Astrocyte of the cerebellum (primary cell): ENCODE data around the gene GSTA2.

Source experiments
- DNase-seq: peaks from one replicate; pipeline ENCODE4 v3.0.0-alpha.2; 2011; ENCODE audit warnings: low read depth
- H3K4me3 ChIP-seq: 2 replicates; pipeline ENCODE4 v1.5.1; 2011; ENCODE audit warnings: mild to moderate bottlenecking, low read depth, low read length, moderate library complexity
- CTCF ChIP-seq: IDR thresholded peaks from 2 replicates; pipeline ENCODE4 v1.5.1; 2012; ENCODE audit warnings: low read length, low read depth, moderate library complexity, mild to moderate bottlenecking; ENCODE audit errors: missing control alignments
- in situ Hi-C: cut with HindIII; loops from 2 replicates; pipeline ENCODE4 v1.10.0; 2017; ENCODE audit warnings: low sequenced_read_pairs

The GSTA2 gene

GRCh38 chr6:52726741-52727535 lies 36.3 kb downstream of the GSTA2 start:
- TF ChIP-seq CTCF, result no peak
- in situ Hi-C loops, result no loop called here
- DNase-seq, result no peak
- H3K4me3 ChIP-seq, result no peak overlapping the region

- in situ Hi-C loops, result no loop called here
- no peak overlapping the region for H3K4me3 ChIP-seq
- DNase-seq, result no peak
- no peak for TF ChIP-seq CTCF
These were observed 37.1 kb downstream of the GSTA2 start for GRCh38 chr6:52726193-52726542.

GRCh38 chr6:52725535-52726192 lies 37.6 kb downstream of the GSTA2 start:
- TF ChIP-seq CTCF, result no peak
- no peak for DNase-seq
- in situ Hi-C loops, result no loop called here
- H3K4me3 ChIP-seq, result no peak overlapping the region

- no peak for TF ChIP-seq CTCF
- in situ Hi-C loops, result no loop called here
- H3K4me3 ChIP-seq, result no peak overlapping the region
- no peak for DNase-seq
These were observed 38.1 kb downstream of the GSTA2 start for GRCh38 chr6:52725143-52725534.

GRCh38 chr6:52724406-52725121 lies 38.7 kb downstream of the GSTA2 start:
- peak; percentile 18 for DNase-seq
- peak; percentile 53 for TF ChIP-seq CTCF
- no peak overlapping the region for H3K4me3 ChIP-seq
- in situ Hi-C loops, result no loop called here

GRCh38 chr6:52724042-52724405 lies 39.3 kb downstream of the GSTA2 start:
- in situ Hi-C loops, result no loop called here

More at GRCh38 chr6:52724042-52724405, 39.3 kb downstream of the GSTA2 start:
- peak; percentile 67 for DNase-seq
- no peak for TF ChIP-seq CTCF
- H3K4me3 ChIP-seq, result no peak overlapping the region
